ENCODE results near the gene TENT5A. TPM values are rescaled to one million over a fixed set of nuclear protein-coding genes. Genes with fewer than 3 reads are reported as not detected.

TENT5A gene
- total RNA-seq, 1 experiment from 2014 or later, result 9.7 TPM

DNA sequence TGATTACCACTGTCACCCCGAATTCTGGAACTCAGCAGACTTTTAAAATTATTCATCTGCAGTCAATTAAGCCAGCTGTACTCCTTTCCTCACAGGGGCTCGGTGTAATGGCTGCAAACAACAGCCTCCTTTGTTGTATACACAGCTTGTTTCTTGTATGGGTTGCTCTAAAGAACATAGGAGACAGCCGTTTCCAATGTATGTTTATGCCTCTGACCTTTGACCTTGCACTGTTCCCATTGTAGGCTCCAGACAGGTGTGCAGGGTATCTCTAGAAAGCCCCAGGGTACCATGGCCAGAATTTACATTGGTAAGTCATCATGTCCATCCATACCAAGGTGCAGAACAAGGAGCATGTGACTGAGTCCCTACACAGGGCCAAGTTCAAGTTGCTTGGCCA is 11.5 kb upstream of the TENT5A start:
- CTCF ChIA-PET, result no interaction called here
- H3K4me3 Mint-ChIP-seq (ENCODE audit: low read depth, unreplicated experiment), result no peak overlapping the region
- no peaks in the 10 kb centered on the region for H3K27me3 Mint-ChIP-seq (ENCODE audit: unreplicated experiment)
- peaks cover 6% of the 10 kb centered on the region for H3K36me3 Mint-ChIP-seq (ENCODE audit: insufficient read depth, unreplicated experiment)
- H3K9me3 Mint-ChIP-seq (ENCODE audit: low read depth, unreplicated experiment), result peaks cover 4% of the 10 kb centered on the region
- no TSS peak for BruUV-seq (replicated peaks)
- DNase-seq, result no peak
- H3K4me1 Mint-ChIP-seq (ENCODE audit: low read depth, unreplicated experiment), result peaks cover 28% of the 10 kb centered on the region
- intact Hi-C loops (cut with micrococcal nuclease; ENCODE audit: unreplicated experiment), result no loop called here
- no peak overlapping the region for H3K27ac Mint-ChIP-seq (ENCODE audit: unreplicated experiment)
- TF ChIP-seq, protein P1, sequence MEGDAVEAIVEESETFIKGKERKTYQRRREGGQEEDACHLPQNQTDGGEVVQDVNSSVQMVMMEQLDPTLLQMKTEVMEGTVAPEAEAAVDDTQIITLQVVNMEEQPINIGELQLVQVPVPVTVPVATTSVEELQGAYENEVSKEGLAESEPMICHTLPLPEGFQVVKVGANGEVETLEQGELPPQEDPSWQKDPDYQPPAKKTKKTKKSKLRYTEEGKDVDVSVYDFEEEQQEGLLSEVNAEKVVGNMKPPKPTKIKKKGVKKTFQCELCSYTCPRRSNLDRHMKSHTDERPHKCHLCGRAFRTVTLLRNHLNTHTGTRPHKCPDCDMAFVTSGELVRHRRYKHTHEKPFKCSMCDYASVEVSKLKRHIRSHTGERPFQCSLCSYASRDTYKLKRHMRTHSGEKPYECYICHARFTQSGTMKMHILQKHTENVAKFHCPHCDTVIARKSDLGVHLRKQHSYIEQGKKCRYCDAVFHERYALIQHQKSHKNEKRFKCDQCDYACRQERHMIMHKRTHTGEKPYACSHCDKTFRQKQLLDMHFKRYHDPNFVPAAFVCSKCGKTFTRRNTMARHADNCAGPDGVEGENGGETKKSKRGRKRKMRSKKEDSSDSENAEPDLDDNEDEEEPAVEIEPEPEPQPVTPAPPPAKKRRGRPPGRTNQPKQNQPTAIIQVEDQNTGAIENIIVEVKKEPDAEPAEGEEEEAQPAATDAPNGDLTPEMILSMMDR (IDR thresholded peaks at IDR 0.05; ENCODE audit: unreplicated experiment), result no peak

GRCh38 chr6:81763051-81763450 is 10.6 kb upstream of the TENT5A start:
- H3K4me1 Mint-ChIP-seq (ENCODE audit: low read depth, unreplicated experiment), result peaks cover 24% of the 10 kb centered on the region
- H3K4me3 Mint-ChIP-seq (ENCODE audit: low read depth, unreplicated experiment), result no peak overlapping the region
- H3K36me3 Mint-ChIP-seq (ENCODE audit: insufficient read depth, unreplicated experiment), result peaks cover 6% of the 10 kb centered on the region
- no peaks in the 10 kb centered on the region for H3K27me3 Mint-ChIP-seq (ENCODE audit: unreplicated experiment)
- BruUV-seq (replicated peaks), result no TSS peak
- intact Hi-C loops (cut with micrococcal nuclease; ENCODE audit: unreplicated experiment), result no loop called here
- peaks cover 4% of the 10 kb centered on the region for H3K9me3 Mint-ChIP-seq (ENCODE audit: low read depth, unreplicated experiment)
- no peak overlapping the region for H3K27ac Mint-ChIP-seq (ENCODE audit: unreplicated experiment)
- TF ChIP-seq, protein P1 (IDR thresholded peaks at IDR 0.05; ENCODE audit: unreplicated experiment), result no peak
- DNase-seq, result no peak
- CTCF ChIA-PET, result interaction anchor here (0.6 to 0.8 kb wide), 2 partner anchors 118 to 171 kb away, joined by 3 to 4 read pairs; no protein-coding TSS in a partner anchor

GRCh38 chr6:81762606-81763005 is 10.1 kb upstream of the TENT5A start:
- peaks cover 4% of the 10 kb centered on the region for H3K9me3 Mint-ChIP-seq (ENCODE audit: low read depth, unreplicated experiment)
- peaks cover 19% of the 10 kb centered on the region for H3K4me1 Mint-ChIP-seq (ENCODE audit: low read depth, unreplicated experiment)
- peaks cover 1% of the 10 kb centered on the region for H3K27me3 Mint-ChIP-seq (ENCODE audit: unreplicated experiment)
- CTCF ChIA-PET, result interaction anchor here (0.8 kb wide), 1 partner anchor 171 kb away, joined by 3 read pairs; no protein-coding TSS in a partner anchor
- TF ChIP-seq, protein P1 (IDR thresholded peaks at IDR 0.05; ENCODE audit: unreplicated experiment), result no peak
- H3K4me3 Mint-ChIP-seq (ENCODE audit: low read depth, unreplicated experiment), result no peak overlapping the region
- BruUV-seq (replicated peaks), result no TSS peak
- peaks cover 6% of the 10 kb centered on the region for H3K36me3 Mint-ChIP-seq (ENCODE audit: insufficient read depth, unreplicated experiment)
- no peak for DNase-seq
- no peak overlapping the region for H3K27ac Mint-ChIP-seq (ENCODE audit: unreplicated experiment)
- intact Hi-C loops (cut with micrococcal nuclease; ENCODE audit: unreplicated experiment), result no loop called here

DNA sequence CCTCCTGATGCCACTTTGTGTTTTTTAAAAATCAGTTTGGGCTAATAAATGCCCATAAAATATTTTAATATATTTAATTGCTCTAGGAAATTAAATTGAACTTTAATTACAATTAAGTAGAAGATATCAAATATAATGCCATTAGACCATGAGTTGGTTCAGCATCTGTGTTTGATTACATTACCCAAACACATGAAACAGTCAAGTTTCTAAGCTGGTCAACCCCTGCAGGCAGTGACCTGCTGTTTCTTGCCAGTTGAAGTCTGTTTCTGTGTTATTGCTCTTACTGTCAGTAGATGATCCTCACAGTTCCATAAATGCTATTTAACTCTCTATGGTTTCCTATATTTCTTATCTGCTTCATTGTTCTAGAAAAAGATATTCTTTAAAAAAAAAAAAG is 9.7 kb upstream of the TENT5A start:
- DNase-seq, result no peak
- TF ChIP-seq, protein P1 (IDR thresholded peaks at IDR 0.05; ENCODE audit: unreplicated experiment), result no peak
- H3K27ac Mint-ChIP-seq (ENCODE audit: unreplicated experiment), result no peak overlapping the region
- H3K36me3 Mint-ChIP-seq (ENCODE audit: insufficient read depth, unreplicated experiment), result peaks cover 4% of the 10 kb centered on the region
- CTCF ChIA-PET, result interaction anchor here (0.8 kb wide), 1 partner anchor 172 kb away, joined by 3 read pairs; no protein-coding TSS in a partner anchor
- no TSS peak for BruUV-seq (replicated peaks)
- H3K4me1 Mint-ChIP-seq (ENCODE audit: low read depth, unreplicated experiment), result peaks cover 15% of the 10 kb centered on the region
- H3K9me3 Mint-ChIP-seq (ENCODE audit: low read depth, unreplicated experiment), result peaks cover 4% of the 10 kb centered on the region
- intact Hi-C loops (cut with micrococcal nuclease; ENCODE audit: unreplicated experiment), result no loop called here
- no peak overlapping the region for H3K4me3 Mint-ChIP-seq (ENCODE audit: low read depth, unreplicated experiment)
- H3K27me3 Mint-ChIP-seq (ENCODE audit: unreplicated experiment), result peaks cover 6% of the 10 kb centered on the region

All from Calu3 (cell line).